Measurements from ENCODE around the gene PCDHAC1.

Gene PCDHAC1

GRCh38 chr5:140967226-140967893 lies 41.3 kb downstream of the PCDHAC1 start:
- no peak overlapping the region for H3K4me3 ChIP-seq (ENCODE audit: low read depth, low read length)
- DNase-seq (ENCODE audit: low read depth) = no peak
- no peak for TF ChIP-seq CTCF (IDR thresholded peaks at IDR 0.05; ENCODE audit: low read depth, low read length, missing control alignments)

- no peak for TF ChIP-seq CTCF (IDR thresholded peaks at IDR 0.05; ENCODE audit: low read depth, low read length, missing control alignments)
- H3K4me3 ChIP-seq (ENCODE audit: low read depth, low read length) = no peak overlapping the region
- DNase-seq (ENCODE audit: low read depth) = no peak
Measured at GRCh38 chr5:140969880-140970279, 43.8 kb downstream of the PCDHAC1 start.

- no peak for TF ChIP-seq CTCF (IDR thresholded peaks at IDR 0.05; ENCODE audit: low read depth, low read length, missing control alignments)
- no peak overlapping the region for H3K4me3 ChIP-seq (ENCODE audit: low read depth, low read length)
- DNase-seq (ENCODE audit: low read depth) = no peak
Measured at GRCh38 chr5:140973550-140973949, 47.5 kb downstream of the PCDHAC1 start.

- DNase-seq (ENCODE audit: low read depth) = no peak
- no peak overlapping the region for H3K4me3 ChIP-seq (ENCODE audit: low read depth, low read length)
- TF ChIP-seq CTCF (IDR thresholded peaks at IDR 0.05; ENCODE audit: low read depth, low read length, missing control alignments) = no peak
Measured at GRCh38 chr5:140977003-140977402, 50.9 kb downstream of the PCDHAC1 start.

GRCh38 chr5:140978260-140978659 lies 52.2 kb downstream of the PCDHAC1 start:
- no peak for DNase-seq (ENCODE audit: low read depth)
- no peak for TF ChIP-seq CTCF (IDR thresholded peaks at IDR 0.05; ENCODE audit: low read depth, low read length, missing control alignments)
- H3K4me3 ChIP-seq (ENCODE audit: low read depth, low read length) = no peak overlapping the region

- H3K4me3 ChIP-seq (ENCODE audit: low read depth, low read length) = no peak overlapping the region
- TF ChIP-seq CTCF (IDR thresholded peaks at IDR 0.05; ENCODE audit: low read depth, low read length, missing control alignments) = no peak
- DNase-seq (ENCODE audit: low read depth) = no peak
Measured at GRCh38 chr5:140978983-140979382, 52.9 kb downstream of the PCDHAC1 start.
